Measurements from ENCODE around the gene REEP1.

DNA sequence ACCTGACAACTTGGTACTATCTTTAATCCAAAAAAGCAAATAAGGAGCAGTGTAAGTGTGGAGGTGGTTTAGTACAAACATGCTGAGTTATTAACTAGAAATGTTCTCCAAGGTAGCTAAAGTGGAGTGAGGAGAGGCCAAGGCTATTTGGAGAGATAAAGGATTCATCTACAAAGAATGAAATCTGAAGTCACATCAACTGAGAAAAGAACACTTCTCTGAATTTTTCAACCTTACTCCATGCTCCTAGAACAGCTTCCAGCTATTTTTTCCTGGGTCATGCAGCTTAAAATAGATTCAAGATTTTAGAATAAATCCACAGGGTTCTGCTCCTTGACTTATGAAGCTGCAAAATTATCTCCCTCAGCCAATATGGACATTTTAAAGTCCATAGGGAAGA is 160.8 kb downstream of the REEP1 start:
- TF ChIP-seq, protein P1, sequence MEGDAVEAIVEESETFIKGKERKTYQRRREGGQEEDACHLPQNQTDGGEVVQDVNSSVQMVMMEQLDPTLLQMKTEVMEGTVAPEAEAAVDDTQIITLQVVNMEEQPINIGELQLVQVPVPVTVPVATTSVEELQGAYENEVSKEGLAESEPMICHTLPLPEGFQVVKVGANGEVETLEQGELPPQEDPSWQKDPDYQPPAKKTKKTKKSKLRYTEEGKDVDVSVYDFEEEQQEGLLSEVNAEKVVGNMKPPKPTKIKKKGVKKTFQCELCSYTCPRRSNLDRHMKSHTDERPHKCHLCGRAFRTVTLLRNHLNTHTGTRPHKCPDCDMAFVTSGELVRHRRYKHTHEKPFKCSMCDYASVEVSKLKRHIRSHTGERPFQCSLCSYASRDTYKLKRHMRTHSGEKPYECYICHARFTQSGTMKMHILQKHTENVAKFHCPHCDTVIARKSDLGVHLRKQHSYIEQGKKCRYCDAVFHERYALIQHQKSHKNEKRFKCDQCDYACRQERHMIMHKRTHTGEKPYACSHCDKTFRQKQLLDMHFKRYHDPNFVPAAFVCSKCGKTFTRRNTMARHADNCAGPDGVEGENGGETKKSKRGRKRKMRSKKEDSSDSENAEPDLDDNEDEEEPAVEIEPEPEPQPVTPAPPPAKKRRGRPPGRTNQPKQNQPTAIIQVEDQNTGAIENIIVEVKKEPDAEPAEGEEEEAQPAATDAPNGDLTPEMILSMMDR (tag by site-specific recombination; IDR thresholded peaks at IDR 0.05) = no peak
- TF ChIP-seq ZNF837 (tag by site-specific recombination; IDR thresholded peaks at IDR 0.05) (no peak), GLI4 (tag by site-specific recombination; IDR thresholded peaks at IDR 0.05) (no peak), ZNF654 (tag by site-specific recombination; IDR thresholded peaks at IDR 0.05; ENCODE audit: low read depth) (no peak), ZNF24 (tag by site-specific recombination; IDR thresholded peaks at IDR 0.05) (no peak), ELK4 (IDR thresholded peaks at IDR 0.05; ENCODE audit: borderline replicate concordance, low read depth, low read length) (no peak), ZNF48 (tag by site-specific recombination; IDR thresholded peaks at IDR 0.05) (no peak), ZNF501 (tag by site-specific recombination; IDR thresholded peaks at IDR 0.05) (no peak), OVOL3 (tag by site-specific recombination; IDR thresholded peaks at IDR 0.05) (no peak), GFI1B (tag by site-specific recombination; IDR thresholded peaks at IDR 0.05) (no peak), ZNF776 (tag by site-specific recombination; IDR thresholded peaks at IDR 0.05; ENCODE audit: borderline replicate concordance) (no peak), ZBTB48 (tag by site-specific recombination; IDR thresholded peaks at IDR 0.05) (no peak), RBAK (tag by site-specific recombination; IDR thresholded peaks at IDR 0.05) (no peak)
- TF ChIP-seq, protein P2, sequence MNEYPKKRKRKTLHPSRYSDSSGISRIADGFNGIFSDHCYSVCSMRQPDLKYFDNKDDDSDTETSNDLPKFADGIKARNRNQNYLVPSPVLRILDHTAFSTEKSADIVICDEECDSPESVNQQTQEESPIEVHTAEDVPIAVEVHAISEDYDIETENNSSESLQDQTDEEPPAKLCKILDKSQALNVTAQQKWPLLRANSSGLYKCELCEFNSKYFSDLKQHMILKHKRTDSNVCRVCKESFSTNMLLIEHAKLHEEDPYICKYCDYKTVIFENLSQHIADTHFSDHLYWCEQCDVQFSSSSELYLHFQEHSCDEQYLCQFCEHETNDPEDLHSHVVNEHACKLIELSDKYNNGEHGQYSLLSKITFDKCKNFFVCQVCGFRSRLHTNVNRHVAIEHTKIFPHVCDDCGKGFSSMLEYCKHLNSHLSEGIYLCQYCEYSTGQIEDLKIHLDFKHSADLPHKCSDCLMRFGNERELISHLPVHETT (tag by site-specific recombination; IDR thresholded peaks at IDR 0.05) = no peak

Data from HEK293 (cell line).